HL-60 (cell line): Measurements from ENCODE around the gene VTCN1.

Experiments
- DNase-seq, 2 experiments: peaks; one replicate each; pipeline ENCODE4 v3.0.0-alpha.2; 2010 to 2020; ENCODE audit warnings: low read depth in 1 of 2, low spot score in 1 of 2
- H3K27ac ChIP-seq: fragments of 250-450 bp; sonication (Bioruptor Pico); replicated peaks from 2 replicates; pipeline ENCODE4 v1.5.1; 2020; ENCODE audit warnings: mild to moderate bottlenecking, moderate library complexity
- H3K27me3 ChIP-seq: fragments of 250-450 bp; sonication (Bioruptor Pico); 2 replicates; pipeline ENCODE4 v1.5.1; 2021; ENCODE audit warnings: mild to moderate bottlenecking, moderate library complexity; ENCODE audit not compliant: insufficient read depth, poor library complexity, severe bottlenecking
- H3K4me3 ChIP-seq: replicated peaks from 2 replicates; pipeline ENCODE4 v1.5.1; 2011; ENCODE audit warnings: mild to moderate bottlenecking, control low read depth, low read length; ENCODE audit not compliant: insufficient read depth
- CTCF ChIP-seq: IDR thresholded peaks from one replicate; pipeline ENCODE4 v1.5.1; 2011; ENCODE audit warnings: low read length, control low read depth, inconsistent platforms; ENCODE audit not compliant: insufficient read depth
- GABPA ChIP-seq: IDR thresholded peaks from 2 replicates; pipeline ENCODE4 v1.6.1; 2012; ENCODE audit warnings: low read depth
- POLR2AphosphoS5 ChIP-seq: IDR thresholded peaks from 2 replicates; pipeline ENCODE4 v1.6.1; 2012; ENCODE audit warnings: low read depth
- REST ChIP-seq: IDR thresholded peaks from 2 replicates; pipeline ENCODE4 v1.6.1; 2012; ENCODE audit warnings: low read depth; ENCODE audit not compliant: insufficient replicate concordance
- SPI1 ChIP-seq: IDR thresholded peaks from 2 replicates; pipeline ENCODE4 v1.6.1; 2012; ENCODE audit warnings: low read depth, mild to moderate bottlenecking, borderline replicate concordance

The VTCN1 gene

GRCh38 chr1:117173006-117173405 lies 37.7 kb downstream of the VTCN1 start:
- H3K27me3 ChIP-seq: no peaks in the 10 kb centered on the region
- TF ChIP-seq GABPA (no peak), POLR2AphosphoS5 (no peak), REST (no peak), SPI1 (no peak), CTCF (no peak)
- H3K4me3 ChIP-seq: no peak overlapping the region
- DNase-seq: no peak
- no peak overlapping the region for H3K27ac ChIP-seq

GRCh38 chr1:117171900-117172511 lies 38.7 kb downstream of the VTCN1 start:
- DNase-seq: no peak
- Histone ChIP-seq H3K27ac (no peak overlapping the region), H3K27me3 (no peaks in the 10 kb centered on the region), H3K4me3 (no peak overlapping the region)
- no peak for TF ChIP-seq POLR2AphosphoS5
- TF ChIP-seq GABPA: no peak
- no peak for TF ChIP-seq CTCF
- no peak for TF ChIP-seq REST
- no peak for TF ChIP-seq SPI1

- Histone ChIP-seq H3K27me3 (no peaks in the 10 kb centered on the region), H3K4me3 (no peak overlapping the region), H3K27ac (no peak overlapping the region)
- DNase-seq: no peak
- no peak for TF ChIP-seq SPI1
- TF ChIP-seq POLR2AphosphoS5: no peak
- no peak for TF ChIP-seq REST
- no peak for TF ChIP-seq GABPA
- no peak for TF ChIP-seq CTCF
Measured at GRCh38 chr1:117169871-117170596, 40.7 kb downstream of the VTCN1 start.
